ENCODE measurements around the gene SLC24A4.

SLC24A4 gene

DNA sequence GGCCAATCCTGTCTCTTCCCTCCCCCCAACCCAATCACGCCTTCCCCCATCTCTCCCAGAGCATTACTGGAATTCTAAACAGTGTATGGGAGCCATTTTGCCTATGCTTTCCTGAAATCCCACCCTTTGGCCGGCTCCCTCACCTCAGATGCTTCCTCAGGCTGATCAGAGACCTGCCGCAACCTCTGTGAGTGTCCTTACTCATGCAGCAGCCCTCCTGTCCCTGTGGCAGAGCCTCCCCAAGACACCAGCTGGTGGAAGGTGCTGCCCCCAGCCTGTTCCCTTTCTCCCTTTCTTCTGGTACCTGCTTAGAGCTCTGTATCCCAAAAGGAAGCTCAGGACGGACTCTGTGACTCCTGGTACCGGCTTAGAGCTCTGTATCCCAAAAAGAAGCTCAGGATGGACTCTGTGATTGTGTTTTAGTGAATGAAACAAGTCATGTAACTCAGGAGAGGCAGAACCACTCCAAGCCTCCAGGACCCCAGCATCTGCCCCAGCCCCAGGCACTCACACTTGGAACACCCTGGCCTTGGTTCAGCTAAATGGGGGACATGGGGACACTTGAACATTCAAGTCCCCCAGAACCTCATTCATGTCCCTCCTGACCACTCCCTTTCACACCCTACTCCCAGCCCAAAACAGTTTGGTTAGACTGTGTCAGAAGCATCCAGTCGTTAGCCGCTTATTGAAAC, 161.3 kb downstream of the SLC24A4 start:
- no peak for DNase-seq

DNA sequence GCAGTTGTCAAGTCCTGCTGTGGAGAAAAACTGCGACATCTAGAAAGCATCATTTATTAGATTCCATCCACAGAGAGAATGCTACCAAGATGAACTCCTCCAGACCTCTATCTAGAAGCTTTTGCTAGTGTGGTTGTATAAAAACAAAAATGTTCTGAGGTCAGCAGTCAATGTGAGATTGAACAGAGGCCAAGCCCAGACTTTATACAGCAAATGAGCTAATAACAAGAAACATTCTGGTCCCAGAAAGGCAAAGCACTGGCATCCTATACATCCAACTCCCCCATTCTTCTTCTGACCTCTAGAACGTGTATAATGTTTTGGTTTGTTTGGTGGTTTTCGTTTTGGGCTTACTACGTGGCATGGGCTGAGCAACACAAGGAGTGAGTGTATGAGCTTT, 163.9 kb downstream of the SLC24A4 start:
- DNase-seq: no peak

DNA sequence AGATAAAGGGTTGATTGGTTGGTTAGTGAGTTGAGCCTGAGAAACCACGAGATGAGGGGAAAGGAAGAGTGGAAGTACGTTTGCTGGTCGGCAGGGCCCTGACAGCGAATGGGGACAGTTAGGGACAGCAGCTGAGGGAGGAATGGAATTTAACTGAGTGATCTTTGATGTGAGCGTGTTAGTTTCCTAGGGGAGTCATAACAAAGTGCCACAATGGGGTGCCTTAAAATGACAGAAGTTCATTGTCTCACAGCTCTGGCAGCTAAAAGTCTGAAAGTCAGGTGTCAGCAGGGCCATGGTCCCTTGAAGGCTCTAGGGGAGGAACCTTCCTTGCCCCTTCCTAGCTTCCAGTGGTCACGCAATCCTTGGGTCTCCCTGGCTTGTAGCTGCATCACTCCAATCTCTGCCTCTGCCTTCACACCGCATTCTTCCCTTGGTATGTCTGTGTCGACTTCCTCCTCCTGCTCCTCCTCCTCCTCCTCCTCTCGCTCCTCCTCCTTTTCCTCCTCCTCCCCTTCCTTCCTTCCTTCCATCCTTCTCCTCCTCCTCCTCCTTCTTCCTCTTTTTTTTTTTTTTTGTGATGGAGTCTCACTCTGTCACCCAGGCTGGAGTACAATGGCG, 164.7 kb downstream of the SLC24A4 start:
- no peak for DNase-seq

- no peak for DNase-seq
These were observed 166.7 kb downstream of the SLC24A4 start for GRCh38 chr14:92489394-92490238.

DNA sequence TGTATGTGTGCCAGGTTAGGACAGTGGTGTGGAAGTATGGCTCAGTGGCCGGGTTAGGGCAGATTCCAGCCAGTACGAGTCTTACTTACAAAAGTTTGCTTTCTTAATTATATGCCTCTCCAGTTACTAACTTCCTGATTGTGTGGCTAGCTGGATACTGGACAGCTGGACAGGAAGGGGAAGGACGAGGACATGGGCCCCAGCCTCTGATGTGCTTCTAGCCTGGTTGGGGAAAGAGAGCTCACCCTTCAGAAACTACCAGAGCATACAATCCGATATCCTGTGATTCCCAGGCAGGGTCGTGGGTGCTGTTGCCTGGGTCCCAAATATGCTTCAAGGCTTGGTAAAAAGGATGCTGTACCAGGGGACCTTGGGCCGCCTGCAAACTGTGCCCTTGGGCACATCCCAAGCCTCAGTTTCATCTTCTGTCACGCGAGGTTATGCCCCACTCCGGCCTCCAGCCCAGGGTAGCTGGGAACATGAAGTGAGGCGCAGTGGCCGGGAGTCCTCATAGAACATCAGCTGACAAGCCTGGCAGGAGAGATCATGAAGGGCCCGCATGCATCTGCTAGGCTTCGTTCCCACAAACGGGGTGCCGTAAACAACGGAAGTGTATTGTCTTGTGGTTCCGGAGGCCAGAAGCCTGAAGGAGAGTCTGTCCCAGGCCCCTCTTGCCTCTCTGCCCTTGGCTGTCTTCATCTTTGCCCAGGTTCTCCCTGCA, 167.4 kb downstream of the SLC24A4 start:
- no peak for DNase-seq

DNA sequence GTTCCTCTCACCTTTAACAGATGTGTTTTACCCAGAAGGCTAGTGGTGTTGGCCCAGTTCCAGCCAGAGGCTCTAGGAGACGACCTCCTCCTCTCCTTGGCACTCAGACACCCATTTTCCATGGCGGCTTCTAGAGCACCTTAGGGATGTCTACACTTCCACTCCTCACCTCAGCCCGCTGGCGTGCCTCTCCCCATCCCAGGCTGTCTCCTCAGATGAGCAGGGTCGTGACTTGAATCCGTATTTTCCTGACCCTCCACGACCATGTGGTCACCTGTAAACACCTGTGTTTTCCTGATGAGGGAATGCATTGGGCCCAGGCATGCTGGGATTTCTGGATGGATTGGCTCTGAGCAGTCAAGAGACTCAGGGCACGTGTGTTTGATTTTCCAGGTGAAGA, 168.8 kb downstream of the SLC24A4 start:
- no peak for DNase-seq

DNA sequence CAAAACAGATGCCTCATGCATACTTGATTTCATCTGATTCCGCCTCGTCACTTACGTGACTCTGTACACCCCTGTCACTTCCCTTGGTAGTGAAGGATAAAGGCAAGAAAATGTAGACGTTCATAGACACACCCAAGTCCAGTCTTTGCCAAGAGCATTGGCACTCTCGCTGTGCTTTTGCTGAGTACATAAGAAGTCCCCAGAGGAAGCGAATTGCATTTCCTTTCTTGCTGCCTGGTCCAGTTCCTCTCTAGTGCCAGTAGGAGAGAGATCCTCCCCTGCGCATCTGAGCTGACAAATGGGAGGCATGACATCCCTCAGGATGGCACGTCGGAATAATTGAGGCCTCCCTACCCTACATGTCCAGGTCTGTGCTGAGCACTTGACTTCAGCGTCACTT, 169.3 kb downstream of the SLC24A4 start:
- no peak for DNase-seq

- DNase-seq: no peak
These were observed 170.1 kb downstream of the SLC24A4 start for GRCh38 chr14:92493024-92493423.

GRCh38 chr14:92493492-92493891, 170.5 kb downstream of the SLC24A4 start:
- DNase-seq: no peak

GRCh38 chr14:92494512-92494911, 171.5 kb downstream of the SLC24A4 start:
- no peak for DNase-seq

- DNase-seq: no peak
These were observed 172.1 kb downstream of the SLC24A4 start for GRCh38 chr14:92495027-92495426.

DNA sequence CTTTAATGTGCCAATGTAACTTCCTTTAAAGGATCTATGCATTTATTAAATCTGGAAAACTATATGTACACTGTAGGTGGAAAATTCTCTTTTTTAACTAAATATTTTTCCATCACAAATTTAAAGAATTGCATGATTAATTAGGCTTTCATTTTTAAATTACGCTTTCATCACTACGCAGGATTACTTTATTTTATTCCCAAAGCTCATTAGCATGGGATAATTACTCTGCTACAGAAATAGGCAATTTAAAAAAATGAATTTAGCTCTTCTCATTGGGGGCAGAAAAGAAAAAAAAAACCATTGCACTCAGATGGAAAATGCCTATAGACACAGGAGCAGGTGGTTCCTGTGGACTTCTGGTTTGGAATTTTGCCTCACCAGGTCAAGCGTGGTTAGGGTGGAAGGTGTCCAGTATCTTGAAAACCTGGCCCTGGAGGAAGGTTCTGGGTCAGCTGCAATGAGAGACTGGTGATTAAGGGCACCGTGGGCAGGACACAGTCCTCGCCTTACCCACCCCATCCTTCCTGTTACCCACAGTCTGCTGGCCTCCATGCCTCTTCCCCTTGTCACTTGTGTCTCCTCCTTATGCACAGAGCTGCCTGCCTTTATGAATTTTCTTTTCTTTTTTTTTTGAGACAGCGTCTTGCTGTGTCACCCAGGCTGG, 173.4 kb downstream of the SLC24A4 start:
- DNase-seq: no peak

DNA sequence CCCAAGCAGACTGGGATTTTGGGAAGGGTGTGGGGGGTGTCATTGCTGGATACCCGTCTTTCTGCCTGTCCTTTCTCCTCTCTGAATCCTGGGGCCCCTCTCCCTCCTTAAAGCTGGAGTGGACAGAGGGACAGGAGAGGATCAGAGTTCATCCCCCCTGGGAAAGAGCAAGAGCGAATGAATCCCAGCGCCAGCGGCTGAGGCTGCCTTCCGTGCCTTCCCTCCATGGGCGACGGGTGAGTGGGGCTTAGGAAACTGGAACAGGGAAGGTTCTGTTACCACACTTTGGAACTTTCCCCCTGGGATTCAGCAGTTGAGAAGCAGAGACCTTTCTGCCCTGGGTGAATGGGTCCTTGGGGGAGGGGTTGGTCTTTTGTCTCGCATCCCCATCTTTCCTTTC, 174.4 kb downstream of the SLC24A4 start:
- DNase-seq: no peak

GRCh38 chr14:92499234-92499633, 176.3 kb downstream of the SLC24A4 start:
- no peak for DNase-seq

DNA sequence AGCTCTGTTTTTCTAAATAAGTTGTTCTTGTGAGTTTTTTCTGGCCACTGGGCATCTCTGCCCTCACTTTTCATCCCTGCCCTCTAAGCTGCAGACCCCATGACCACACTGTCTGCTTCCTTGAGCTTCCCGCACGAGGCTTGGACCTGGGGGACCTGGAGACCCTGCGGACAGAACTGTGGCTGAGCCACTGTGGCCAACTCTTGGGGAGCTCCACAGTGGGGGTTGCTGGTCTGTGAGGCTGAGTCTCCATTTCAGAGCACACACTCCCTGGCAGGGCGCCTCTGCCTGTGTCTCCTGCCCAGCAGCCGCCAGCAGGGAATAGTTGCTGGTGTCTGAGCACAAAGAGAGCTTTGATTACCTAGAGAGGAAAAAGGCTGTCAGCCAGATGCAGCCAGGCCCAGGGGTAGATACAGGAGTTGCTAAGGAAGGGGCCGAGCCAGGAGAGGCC, 177.6 kb downstream of the SLC24A4 start:
- no peak for DNase-seq

GRCh38 chr14:92501891-92502351, 179.0 kb downstream of the SLC24A4 start:
- no peak for DNase-seq

DNA sequence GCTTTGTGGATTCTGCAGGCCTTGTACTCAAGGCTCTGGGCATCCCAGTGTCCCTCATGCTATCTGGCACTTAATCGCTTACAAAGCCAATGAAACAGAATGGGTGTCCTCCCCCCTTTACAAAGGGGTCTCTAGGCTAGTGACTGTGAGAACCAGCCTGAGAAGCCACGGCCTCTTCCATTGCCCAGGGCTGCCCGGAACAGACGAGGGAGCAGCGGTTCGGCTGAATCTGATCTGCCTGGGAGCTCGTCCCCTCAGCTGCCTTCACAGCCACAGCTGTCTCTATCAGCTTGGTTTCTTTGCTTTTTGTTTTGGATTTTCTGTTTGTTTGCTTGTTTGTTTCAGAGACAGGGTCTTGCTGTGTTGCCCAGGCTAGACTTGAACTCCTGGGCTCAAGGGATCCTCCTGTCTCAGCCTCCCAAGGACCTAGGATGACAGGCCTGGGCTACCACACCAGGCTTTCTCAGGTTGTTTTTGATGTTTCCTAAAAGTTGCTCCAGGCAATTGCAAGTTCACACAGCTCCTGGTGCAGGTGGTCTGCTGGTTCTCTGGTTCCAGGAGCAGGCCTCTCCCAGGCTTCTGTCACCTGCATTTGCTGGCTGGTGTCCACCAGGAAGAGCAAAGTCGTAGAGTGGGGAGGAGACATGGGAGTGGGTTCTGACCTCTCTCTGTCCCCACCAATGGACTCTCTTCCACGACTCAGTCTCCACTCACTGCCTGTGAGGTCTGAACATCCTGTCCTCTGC, 179.7 kb downstream of the SLC24A4 start:
- no peak for DNase-seq

- DNase-seq: no peak
These were observed 181.0 kb downstream of the SLC24A4 start for GRCh38 chr14:92503756-92504491.

DNA sequence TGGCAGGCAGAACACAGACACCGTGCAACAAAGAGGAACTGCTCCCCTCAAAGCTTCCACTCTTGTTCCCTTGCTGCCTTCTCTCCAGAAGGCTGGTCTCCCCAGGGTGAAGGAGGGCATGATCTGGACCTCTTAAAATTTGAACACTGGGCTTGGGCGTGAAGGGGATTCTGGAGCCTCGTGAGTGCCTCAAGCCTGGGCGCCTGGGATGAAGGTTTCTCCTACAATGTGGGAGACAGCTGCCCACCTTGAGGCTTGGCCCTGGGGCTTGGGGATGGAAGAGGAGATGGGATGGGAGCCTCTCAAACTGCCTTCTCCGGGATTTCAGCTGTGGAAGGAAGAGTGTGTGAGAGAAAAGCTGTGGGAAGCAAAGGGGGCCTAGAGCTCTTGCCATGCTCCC, 182.9 kb downstream of the SLC24A4 start:
- no peak for DNase-seq

DNA sequence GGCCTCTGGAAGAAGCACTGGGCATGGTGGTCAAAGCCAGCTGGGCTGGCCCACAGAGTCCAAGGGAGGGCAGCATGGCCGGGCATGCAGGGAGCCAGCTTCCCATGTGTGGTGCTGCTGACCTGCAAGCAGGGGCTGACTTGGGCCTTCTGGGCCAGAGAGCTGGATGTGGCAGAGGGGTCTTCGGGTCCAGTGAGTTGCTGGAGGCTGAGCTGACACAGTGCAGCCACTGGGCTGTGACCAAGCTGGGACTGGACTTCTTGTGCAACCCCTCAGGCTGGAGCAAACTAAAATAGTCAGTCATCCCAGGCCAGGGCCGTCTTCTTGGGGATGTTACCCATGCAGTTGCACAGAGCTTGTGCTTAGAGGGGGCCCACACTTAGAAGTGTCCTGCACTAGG, 183.3 kb downstream of the SLC24A4 start:
- DNase-seq: no peak

DNA sequence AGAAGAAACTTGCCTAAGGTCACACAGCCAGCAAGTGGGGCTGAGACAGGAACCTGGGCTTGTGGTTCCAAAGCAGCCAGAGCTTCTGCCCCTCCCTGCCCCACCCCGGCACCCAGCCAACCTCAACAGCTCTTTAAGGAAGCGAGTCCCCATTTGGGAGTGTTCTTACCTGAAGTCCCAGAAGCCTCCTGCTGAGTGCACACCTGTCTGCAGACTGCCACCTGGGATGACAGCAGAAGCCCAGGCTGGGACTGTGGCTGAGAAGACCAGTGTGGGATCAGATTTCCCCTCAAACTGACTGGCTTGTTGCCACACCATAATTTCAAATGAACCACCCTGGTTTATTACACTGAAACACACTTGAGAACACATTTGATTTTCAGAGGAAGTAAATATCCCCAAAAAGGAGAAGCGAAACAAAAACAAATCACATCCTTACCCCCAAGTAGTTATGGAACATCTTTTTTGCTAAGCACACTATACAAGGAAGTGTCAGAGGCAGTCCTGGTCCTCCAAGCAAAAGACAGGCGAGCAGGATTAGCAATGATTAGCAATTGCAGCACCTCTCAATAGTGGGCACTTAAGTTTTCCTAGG, 184.3 kb downstream of the SLC24A4 start:
- DNase-seq: no peak

All from NCI-H1930 (cell line).